Ascending aorta (tissue), 2 donors: Measurements from ENCODE around the gene FHAD1. TPM values are rescaled to one million over a fixed set of nuclear protein-coding genes. Genes with fewer than 3 reads are reported as not detected.

Source experiments
- DNase-seq, 2 donors: peaks; one replicate each; pipeline ENCODE4 v3.0.0-alpha.2; 2019; ENCODE audit warnings: low spot score in 2 of 2
- H3K27ac ChIP-seq, 2 donors: fragments of 200-600 bp; sonication (generic); one replicate each; pipeline ENCODE4 v1.5.1; 2016 to 2017; ENCODE audit warnings: mild to moderate bottlenecking in 1 of 2
- H3K27me3 ChIP-seq: fragments of 200-600 bp; sonication (generic); one replicate; pipeline ENCODE4 v1.5.1; 2017
- H3K36me3 ChIP-seq, 2 donors: fragments of 200-600 bp; sonication (generic); one replicate each; pipeline ENCODE4 v1.5.1; 2016
- H3K4me1 ChIP-seq, 2 donors: fragments of 200-600 bp; sonication (generic); one replicate each; pipeline ENCODE4 v1.5.1; 2016 to 2017; ENCODE audit warnings: mild to moderate bottlenecking in 1 of 2
- H3K4me3 ChIP-seq, 2 donors: fragments of 200-600 bp; sonication (generic); one replicate each; pipeline ENCODE4 v1.5.1; 2016 to 2017; ENCODE audit warnings: mild to moderate bottlenecking in 1 of 2
- H3K9me3 ChIP-seq, 2 donors: fragments of 200-600 bp; sonication (generic); one replicate each; pipeline ENCODE4 v1.5.1; 2016
- intact Hi-C: fragments of 100-400 bp; cut with DNase I; formaldehyde crosslinking; loops from one replicate; pipeline ENCODE4 v1.15.1; 2023
- total RNA-seq: library from RNA; depleted of rRNA; stranded (reverse); fragments of >200 nt; gene quantifications from one replicate; pipeline ENCODE4 v1.1.0, GENCODE V29; 2016
- TF ChIP-seq, protein P1 (sequence below), 3 experiments: fragments of 200-600 bp in 2 of 3; fragments of 450-650 bp in 1 of 3; sonication (generic) in 2 of 3; IDR thresholded peaks; one replicate each; pipeline ENCODE4 v1.5.1; 2016 to 2019; ENCODE audit warnings: antibody characterized with exemption in 3 of 3, mild to moderate bottlenecking in 1 of 3, moderate library complexity in 1 of 3

The FHAD1 gene
- total RNA-seq, 1 donor from 2014 or later = not detected

DNA sequence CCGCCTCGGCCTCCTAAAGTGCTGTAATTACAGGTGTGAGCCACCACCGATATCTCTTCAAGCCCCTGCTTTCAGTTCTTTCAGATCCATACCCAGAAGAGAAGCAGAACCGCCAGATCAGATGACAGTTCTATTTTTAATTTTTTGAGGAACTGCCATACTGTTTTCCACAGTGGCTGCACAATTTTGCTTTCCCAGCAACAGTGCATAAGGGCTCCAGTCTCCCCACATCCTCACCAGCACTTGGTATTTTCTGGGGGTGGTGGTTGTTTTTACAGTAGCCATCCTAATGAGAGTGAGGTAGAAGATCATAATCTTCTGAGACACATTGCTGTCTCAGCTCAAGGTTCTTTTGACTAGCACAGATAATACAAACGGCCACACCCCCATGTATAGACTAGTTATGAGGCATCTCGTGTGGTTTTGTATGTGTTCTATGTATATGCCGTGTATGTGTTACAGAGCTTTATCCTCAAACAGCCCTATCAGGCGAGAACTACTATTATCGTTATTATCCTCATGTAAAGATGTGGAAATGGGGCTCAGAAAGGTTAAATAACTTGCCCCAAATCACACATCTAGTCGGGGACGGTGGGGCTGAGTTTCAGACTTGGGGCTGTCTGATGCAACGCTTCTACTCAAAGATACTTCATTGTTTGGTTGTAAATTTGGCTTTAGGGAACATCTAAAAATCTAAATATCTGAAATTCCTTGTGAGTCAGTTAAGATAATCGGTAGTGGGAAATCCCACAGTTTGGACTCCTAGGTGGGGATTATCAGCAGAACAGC, 12.0 kb downstream of the FHAD1 start:
- Histone ChIP-seq H3K4me3 (no peak overlapping the region), H3K9me3 (no peaks in the 10 kb centered on the region), H3K27ac (no peak overlapping the region), H3K36me3 (no peaks in the 10 kb centered on the region), H3K4me1 (no peaks in the 10 kb centered on the region), H3K27me3 (no peaks in the 10 kb centered on the region)
- DNase-seq = no peak
- TF ChIP-seq, protein P1, sequence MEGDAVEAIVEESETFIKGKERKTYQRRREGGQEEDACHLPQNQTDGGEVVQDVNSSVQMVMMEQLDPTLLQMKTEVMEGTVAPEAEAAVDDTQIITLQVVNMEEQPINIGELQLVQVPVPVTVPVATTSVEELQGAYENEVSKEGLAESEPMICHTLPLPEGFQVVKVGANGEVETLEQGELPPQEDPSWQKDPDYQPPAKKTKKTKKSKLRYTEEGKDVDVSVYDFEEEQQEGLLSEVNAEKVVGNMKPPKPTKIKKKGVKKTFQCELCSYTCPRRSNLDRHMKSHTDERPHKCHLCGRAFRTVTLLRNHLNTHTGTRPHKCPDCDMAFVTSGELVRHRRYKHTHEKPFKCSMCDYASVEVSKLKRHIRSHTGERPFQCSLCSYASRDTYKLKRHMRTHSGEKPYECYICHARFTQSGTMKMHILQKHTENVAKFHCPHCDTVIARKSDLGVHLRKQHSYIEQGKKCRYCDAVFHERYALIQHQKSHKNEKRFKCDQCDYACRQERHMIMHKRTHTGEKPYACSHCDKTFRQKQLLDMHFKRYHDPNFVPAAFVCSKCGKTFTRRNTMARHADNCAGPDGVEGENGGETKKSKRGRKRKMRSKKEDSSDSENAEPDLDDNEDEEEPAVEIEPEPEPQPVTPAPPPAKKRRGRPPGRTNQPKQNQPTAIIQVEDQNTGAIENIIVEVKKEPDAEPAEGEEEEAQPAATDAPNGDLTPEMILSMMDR (IDR thresholded peaks at IDR 0.05) = no peak
- intact Hi-C loops = no loop called here

DNA sequence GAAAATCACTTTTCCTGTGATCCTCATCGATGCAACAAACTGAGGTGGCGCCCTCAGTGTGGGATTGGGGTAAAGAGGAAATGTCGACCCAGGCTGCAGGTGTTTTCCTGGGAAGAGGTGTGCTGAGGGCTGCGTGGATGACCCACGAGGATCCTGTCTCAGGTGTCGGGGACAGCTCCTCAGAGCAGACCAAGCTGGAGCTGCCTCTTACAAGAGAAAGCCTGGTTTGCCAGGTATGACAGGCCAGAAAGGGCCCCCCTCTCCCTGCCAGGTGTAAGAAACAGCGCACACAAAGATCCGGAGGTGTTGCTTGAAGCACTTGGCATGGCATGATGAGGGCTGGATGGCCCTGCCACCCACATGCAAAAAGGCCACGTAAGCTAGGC, 12.6 kb downstream of the FHAD1 start:
- no peaks in the 10 kb centered on the region for H3K27me3 ChIP-seq
- H3K4me1 ChIP-seq = no peaks in the 10 kb centered on the region
- no peak for DNase-seq
- intact Hi-C loops = no loop called here
- TF ChIP-seq, protein P1 (IDR thresholded peaks at IDR 0.05) = no peak
- H3K9me3 ChIP-seq = no peaks in the 10 kb centered on the region
- H3K27ac ChIP-seq = peak overlapping the region in 1 of 2 donors; percentile 24
- no peaks in the 10 kb centered on the region for H3K36me3 ChIP-seq
- no peak overlapping the region for H3K4me3 ChIP-seq

DNA sequence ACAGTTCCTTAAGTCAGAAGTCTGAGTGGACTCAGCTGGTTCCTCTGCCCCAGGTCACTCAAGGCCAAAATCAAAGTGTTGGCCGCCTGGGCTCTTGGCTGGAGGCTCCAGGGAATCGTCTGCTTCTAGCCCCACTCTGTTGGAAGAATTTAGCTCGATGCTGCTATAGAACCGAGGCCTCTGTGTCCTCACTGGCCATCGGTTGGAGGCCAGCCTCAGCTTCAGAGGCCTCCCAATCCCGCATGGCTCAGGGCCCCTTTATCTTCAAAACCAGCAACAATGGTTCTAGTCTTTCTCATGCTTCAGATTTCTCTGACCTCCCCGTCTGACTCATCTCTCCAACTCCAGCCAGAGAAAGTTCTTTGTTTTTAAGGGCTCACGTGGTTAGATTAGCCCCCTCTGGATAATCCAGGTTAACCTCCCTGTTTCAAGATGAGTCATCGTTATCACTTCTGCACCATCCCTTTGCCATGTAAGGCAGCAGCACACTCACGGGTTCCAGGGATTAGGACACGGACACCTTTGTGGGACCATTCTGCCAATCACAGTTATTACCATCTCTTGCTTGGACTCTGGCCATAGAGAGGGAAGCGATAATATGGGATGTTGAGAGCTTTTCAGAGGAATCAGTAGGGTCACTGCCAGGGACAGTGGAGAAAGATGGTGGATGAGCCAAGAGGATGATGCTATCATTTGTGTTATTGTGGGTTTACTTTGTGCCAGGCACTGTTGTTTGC, 13.6 kb downstream of the FHAD1 start:
- no peak for DNase-seq
- Histone ChIP-seq H3K27ac (no peak overlapping the region), H3K9me3 (no peaks in the 10 kb centered on the region), H3K4me1 (no peaks in the 10 kb centered on the region), H3K36me3 (no peaks in the 10 kb centered on the region), H3K27me3 (no peaks in the 10 kb centered on the region), H3K4me3 (no peak overlapping the region)
- TF ChIP-seq, protein P1 (IDR thresholded peaks at IDR 0.05) = no peak
- intact Hi-C loops = no loop called here

DNA sequence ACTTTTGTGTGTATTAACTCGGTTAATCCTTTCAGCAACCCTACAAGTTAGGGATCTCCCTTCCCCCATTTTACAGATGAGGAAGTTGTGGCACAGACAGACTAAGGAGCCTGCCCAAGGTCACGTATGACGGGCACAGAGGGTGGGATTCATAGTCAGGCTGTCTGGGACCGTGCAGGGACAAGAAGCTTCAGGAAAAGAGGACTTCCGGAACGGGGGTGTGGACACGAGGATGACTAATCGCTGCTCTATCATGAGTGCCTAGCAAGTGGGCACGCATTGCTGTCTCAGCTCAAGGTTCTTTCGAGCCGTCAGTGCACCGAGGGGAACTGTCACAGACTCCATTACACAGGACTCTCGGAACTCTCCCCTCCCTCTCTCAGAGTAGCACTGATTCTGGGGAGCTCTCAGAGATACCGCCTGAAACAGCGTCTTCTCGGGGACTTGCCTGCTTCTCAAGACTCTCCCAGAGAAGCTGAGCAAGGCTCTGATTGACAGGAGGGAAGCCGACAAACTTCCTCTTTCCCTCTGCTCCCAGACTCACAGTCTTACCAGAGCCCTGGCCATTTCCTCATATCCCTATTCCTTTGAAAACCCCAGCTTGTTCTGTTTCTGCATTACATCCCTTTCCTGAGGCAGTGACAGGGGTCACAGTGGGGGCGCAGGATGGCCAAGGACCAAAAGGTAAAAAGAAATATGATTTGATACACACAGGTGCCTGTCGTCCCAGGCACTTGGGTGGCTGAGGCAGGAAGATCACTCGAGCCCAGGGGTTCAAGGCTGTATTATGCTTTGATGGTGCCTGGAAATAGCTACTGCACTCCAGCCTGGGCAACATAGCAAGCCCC, 14.4 kb downstream of the FHAD1 start:
- DNase-seq = peak; percentile 61 to 75
- no peaks in the 10 kb centered on the region for H3K36me3 ChIP-seq
- H3K4me1 ChIP-seq = no peaks in the 10 kb centered on the region
- H3K27me3 ChIP-seq = no peaks in the 10 kb centered on the region
- no peaks in the 10 kb centered on the region for H3K9me3 ChIP-seq
- H3K4me3 ChIP-seq = peak overlapping the region in 1 of 2 donors; percentile 18
- TF ChIP-seq, protein P1 (IDR thresholded peaks at IDR 0.05) = no peak
- H3K27ac ChIP-seq = peak overlapping the region in 1 of 2 donors; percentile 40
- intact Hi-C loops = no loop called here

DNA sequence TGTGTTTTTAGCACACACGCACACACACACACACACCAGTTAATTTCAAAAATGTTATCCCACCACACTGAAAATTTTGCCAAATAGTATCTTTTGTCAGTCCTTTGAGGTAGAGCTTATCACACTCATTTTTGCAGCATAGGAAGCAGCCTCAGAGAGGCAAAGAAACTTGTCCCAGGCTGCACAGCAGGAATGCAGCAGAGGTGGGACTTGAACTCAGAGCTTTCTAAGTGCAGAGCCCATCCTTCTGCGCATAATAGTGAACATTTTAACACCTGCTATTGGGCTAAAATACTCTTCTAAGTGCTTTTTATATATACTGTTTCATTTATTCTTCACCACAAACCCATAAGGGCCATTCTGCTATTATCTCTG, 15.0 kb downstream of the FHAD1 start:
- TF ChIP-seq, protein P1 (IDR thresholded peaks at IDR 0.05) = no peak
- no peaks in the 10 kb centered on the region for H3K4me1 ChIP-seq
- H3K4me3 ChIP-seq = no peak overlapping the region
- no peaks in the 10 kb centered on the region for H3K36me3 ChIP-seq
- no peak for DNase-seq
- H3K27me3 ChIP-seq = no peaks in the 10 kb centered on the region
- intact Hi-C loops = no loop called here
- H3K9me3 ChIP-seq = no peaks in the 10 kb centered on the region
- peak overlapping the region in 1 of 2 donors; percentile 40 for H3K27ac ChIP-seq
